ENCODE data around the gene GNAQ.

GRCh38 chr9:77896269-77896937 is 135.2 kb downstream of the GNAQ start:
- TF ChIP-seq, protein P1, sequence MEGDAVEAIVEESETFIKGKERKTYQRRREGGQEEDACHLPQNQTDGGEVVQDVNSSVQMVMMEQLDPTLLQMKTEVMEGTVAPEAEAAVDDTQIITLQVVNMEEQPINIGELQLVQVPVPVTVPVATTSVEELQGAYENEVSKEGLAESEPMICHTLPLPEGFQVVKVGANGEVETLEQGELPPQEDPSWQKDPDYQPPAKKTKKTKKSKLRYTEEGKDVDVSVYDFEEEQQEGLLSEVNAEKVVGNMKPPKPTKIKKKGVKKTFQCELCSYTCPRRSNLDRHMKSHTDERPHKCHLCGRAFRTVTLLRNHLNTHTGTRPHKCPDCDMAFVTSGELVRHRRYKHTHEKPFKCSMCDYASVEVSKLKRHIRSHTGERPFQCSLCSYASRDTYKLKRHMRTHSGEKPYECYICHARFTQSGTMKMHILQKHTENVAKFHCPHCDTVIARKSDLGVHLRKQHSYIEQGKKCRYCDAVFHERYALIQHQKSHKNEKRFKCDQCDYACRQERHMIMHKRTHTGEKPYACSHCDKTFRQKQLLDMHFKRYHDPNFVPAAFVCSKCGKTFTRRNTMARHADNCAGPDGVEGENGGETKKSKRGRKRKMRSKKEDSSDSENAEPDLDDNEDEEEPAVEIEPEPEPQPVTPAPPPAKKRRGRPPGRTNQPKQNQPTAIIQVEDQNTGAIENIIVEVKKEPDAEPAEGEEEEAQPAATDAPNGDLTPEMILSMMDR (conservative IDR thresholded peaks at IDR 0.05): no peak
- no peak for TF ChIP-seq ZFX (IDR thresholded peaks at IDR 0.05)
